ENCODE data around the gene CNTN4.

CNTN4 gene

DNA sequence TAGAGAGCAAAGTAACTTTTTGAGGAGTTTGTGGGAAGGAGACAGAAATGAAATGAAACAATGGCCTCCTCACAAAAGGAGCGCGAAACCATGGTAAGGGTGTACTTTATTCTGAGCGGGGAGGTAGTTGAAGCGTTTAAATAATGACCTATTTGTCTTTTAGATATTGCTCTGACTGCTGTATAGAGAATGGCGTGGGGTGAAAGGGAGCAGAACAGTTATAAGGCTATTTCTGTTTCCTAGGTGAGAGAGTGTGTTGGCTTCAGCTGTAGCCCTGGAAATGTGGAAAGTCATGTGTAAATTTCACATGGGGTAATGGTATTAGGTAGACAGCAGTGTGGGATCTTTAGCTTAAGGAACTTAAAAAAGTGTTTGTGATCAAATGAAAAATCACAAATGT lies 54.9 kb downstream of the CNTN4 start:
- DNase-seq, result no peak

DNA sequence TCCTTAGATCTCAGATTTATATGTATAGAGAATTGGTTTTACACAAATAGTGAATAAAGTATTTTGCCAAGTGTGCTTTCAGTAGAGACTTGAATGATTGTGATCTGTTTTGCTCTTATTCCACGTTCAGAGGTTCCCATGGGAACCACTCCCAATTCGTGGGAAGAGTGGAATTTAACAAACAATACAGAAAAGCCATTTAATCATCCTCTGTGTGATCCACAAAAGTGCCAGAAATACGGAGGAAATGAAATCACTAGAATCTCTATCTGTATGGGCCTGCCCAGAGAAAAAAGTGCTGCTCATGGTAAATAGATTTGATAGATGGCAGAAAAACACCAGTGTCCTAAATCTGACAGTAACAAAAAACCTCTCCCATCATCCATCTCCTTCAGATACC lies 56.0 kb downstream of the CNTN4 start:
- no peak for DNase-seq

DNA sequence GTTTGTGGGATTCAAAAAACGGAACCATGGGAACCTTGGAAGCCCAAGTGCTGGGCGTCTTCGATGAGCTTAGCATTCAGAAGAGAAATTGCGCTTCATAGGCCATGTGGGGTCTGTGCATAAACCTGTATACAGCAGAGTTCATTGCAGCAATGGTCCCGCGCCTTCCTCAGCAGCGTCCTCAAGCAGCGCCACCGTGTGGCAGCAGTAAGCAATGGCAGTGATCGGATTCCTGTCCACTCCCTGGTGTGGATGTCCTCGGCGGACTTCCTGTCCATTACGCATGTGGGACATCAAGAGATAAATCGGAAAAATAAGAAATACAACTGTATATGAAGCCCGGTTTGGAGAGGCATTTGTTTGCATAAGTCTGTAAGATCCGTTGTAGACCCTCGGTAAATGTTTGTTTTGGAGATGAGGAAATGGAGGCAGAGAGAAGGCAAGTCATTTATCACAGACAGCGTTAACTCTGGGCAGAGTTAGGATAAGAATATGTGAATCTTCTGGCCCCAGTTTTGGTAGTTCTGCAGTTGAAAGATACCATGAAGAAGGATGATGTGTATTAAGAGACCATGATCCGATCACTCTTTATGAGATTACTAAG lies 57.7 kb downstream of the CNTN4 start:
- DNase-seq, result no peak

DNA sequence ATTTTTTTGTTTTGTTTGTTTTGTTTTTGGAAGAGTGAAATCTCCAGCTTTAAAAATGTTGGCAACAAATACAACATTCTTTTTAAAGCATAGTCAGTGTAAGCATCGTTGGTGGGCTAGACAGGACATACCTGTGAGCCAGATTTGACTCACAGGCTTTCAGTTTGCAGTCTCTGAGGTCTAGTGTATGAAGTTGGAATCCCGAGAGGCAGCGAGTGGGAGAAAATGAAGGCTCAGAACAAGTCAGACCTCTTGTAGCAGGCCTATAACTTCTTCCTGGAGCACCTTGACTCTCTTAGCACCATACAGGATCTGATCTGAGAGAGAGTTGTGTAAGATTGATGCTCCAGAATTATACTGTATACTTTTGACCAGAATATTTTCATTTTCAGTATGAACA lies 60.2 kb downstream of the CNTN4 start:
- no peak for DNase-seq

DNA sequence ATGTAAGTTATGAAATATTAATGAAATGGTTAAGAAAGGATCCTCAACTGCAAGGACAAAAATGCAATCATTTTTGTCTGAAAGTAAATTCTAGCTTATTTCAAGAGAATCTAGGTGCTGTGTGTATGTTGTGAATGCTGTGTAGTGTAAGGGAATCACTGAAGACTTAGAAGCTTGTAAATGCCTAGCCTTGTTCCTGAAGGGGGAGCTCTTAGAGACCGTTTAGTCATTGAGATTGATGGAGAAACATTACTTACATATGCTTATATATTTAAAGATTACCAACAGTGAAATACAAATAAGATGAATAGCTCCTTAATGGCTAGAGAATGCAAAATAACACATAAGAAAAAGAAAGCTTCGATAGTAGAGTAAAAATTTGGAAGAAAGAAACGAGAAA lies 67.9 kb downstream of the CNTN4 start:
- no peak for DNase-seq

DNA sequence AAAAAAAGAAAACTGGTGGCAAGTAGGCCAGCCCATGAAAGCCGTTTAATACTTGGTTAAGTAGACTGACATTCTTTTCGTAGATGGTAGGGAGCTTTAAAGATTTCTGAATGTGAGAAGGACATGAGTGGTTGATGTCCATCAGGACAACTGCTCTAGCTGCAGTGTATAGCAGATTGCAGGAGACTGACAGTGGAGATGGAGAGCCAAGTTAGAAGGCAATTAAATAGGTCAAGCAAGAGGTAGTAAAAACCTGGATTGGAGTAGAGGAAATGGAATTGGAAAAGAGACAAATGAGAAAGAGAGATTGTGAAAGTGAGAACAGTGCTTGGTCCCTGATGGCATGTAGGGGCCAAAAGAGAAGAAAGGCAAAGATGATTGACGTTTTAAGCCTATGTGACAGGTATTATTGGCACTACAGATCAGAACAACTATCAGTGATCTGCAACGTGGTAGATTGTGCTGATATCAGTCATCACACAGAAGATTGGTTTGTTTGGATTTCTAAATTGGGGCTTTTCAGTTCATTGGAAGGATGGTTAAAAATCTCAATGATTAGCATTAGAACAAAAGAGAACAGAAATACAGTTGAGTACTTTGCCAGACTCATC lies 74.0 kb downstream of the CNTN4 start:
- no peak for DNase-seq

DNA sequence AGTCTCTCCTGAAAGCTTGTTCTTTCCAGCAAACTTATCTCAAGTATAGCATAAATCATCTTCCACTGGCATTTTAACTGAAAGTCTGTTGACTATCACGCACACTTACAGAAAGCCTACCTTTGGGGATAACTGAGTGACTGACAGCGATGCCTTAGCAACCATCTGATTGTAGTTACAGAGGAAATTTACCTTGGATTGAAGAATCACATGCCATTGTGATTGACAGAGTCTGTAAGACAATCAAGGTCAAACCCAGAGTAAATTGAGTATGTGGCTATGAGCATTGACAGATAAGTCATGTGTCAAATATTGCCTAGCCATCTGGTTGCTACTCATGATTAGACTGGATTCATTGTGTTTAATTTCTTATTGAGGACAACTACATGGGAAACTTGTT lies 82.0 kb downstream of the CNTN4 start:
- no peak for DNase-seq

DNA sequence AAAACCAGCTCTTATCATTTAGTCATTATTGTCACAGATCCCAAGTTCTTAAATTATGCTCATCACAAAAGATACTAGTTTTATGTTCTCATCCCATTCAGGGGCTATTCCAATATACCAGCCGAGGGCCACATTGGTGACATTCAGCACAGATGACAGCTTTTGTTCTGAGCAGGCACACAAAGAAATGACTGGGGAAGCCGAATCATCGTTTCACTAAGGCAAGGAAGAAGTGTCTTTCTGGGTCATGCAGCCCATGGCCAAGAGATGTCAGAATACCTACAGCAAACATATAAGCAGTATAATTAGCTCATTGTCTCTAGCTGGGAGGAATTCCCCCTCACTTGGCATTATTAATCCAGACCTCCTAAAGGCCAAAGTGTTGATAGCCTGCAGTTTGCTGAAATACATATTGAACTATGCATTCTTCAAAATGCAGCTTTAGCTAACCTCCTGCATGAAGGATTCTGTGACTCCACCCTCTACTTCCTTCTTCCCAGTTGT lies 100.2 kb downstream of the CNTN4 start:
- DNase-seq, result no peak

DNA sequence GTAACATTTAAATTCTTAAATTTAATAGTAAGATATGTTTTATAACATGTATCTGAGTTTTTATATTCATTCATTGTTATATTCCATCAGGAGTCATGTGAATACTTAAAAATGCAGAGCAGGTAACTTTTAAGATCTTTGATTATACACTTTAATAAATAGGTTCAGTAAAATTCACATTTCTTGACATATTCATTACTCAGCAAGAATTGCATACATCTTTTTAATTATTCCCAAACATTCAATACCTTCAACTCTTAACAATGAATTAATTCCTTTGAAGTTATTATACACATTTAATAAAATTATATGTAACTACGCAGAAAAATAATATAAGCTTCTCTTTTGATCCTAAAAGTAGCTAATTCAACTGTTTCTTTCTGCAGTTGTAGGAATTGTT lies 105.4 kb downstream of the CNTN4 start:
- no peak for DNase-seq

DNA sequence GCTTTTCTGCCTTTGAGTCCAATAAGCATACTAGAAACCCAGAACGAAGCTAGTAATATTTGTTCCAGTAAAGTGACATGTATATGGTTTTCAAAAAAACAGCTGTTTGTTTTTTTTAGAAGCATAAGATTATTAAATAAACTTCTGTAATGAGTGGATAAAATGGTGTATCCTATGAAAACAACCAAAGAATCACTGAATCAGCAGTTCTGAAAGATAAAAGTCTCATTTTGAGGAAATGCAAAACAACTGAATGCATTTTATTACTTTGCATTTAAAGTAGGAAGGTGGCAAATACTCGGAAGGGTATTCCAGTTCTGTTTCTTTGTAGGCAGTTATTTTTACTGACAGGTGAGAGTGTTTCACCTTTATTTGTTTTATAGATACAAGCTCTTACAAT lies 107.0 kb downstream of the CNTN4 start:
- no peak for DNase-seq

DNA sequence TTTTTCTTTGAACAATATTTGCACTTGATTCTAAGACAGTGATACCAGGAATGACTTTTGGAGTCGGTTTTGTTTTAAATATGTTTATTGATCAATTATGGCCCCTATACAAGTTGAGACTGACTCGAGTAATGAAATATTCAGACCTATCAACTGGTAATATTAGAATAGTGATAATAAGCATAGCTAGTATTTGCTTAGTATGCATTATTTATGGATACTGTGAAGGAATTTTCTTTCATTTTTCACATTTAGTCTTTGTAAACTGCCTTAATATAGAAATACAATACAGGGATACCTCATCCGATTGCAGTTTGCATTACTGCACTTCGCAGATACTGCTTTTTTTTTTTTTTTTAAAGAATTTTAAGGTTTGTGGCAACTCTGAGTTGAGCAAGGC lies 107.9 kb downstream of the CNTN4 start:
- no peak for DNase-seq

DNA sequence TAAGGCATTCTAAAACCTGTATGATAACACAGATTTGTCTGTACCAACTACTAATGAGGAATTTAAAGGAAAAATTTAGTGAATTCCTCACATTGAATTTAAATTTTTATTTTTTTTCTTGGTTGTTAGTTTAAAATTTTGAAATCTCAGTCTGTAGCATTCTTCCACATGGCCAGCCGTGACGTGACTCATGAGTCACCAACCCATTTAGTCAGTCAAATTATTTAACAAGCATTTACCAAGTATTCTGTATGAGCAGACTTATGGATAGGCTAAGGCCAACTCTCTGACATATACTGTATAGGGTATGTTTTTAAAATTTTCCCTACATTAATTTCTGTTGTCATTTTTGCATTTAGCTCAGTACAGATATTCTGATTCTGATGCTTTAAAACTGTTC lies 112.9 kb downstream of the CNTN4 start:
- no peak for DNase-seq

DNA sequence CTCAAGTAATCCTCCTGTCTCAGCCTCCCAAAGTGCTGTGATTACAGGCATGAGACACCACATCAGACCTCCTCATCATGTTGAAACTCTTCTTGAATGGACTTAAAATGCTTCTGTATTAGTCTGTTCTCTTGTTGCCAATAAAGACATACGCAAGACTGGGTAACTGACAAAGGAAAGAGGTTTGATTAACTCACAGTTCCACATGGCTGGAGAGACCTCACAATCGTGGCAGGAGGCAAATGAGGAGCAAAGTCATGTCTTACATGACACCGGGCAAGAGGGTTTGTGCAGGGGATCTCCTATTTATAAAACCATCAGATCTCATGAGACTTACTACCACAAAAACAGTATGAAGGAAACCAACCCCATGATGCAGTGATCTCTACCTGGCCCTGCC lies 113.5 kb downstream of the CNTN4 start:
- no peak for DNase-seq

DNA sequence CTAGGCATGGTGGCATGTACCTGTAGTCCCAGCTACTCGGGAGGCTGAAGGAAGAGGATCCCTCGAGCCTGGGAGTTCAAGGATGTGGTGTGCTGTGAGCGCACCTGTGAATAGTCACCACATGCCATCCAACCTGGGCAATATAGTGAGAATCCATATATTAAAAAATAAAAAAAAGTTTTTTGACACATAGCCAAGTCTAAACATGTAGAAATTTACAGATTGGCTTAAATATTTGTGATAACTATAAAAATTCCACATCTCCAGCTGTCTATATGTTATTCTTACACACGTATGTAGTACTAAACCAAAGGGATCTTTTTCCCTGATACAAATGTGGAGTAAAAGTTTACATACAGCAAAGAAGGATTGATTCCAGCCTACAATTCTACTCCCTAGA lies 119.7 kb downstream of the CNTN4 start:
- no peak for DNase-seq

DNA sequence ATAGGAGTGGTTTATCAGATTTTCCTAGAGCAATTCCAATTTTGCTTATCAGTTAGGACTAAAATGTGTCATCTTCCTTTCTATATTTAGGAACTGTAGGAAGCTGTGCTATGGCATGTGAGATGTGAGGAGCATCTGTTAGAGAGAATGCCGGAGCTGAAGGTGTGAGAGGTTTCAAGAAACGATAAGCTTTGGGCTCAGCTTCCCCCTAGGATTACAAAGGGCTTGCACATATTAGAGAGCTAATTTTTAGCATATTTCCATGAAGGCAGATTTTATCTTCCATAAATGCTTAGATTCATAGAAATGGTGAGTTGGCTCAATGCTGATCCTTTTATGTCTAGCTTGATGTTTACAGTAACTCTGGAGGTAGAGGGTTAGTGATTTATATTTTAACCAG lies 120.2 kb downstream of the CNTN4 start:
- DNase-seq, result no peak

DNA sequence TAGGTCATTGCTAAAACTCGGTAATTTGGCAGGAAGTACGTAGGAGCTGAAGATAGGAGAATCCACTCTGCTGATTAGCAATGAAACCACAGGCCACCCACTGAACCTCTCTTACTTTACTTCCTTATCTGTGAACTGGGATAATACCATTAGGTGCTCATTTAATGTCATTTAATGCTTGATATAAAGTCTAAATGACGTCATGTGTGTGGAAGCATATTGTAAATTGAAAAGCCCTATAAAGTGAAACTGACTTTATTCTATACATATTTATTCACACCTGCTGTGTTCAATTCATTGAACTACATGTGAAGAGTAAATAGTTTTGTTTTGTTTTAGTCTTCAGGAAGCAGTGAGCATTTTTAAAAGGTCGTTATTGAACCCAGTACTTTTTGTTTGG lies 137.5 kb downstream of the CNTN4 start:
- DNase-seq, result no peak

DNA sequence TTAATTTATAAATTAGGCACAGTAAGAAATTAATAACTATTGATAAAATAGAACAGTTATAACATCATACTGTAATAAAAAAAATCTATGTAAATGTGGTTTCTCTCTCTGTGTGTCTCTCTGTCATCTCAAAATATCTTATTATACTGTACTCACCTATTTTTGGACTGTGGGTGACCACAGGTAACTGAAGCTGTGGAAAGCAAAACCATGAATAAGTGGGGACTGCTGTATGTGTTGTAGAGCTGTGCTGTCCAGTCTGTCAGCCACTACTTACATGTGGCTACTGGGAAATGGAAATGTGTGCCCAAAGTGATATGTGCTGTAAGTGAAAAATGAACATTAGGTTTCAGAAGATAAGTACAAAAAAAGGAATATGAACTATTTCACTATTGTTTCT lies 145.5 kb downstream of the CNTN4 start:
- no peak for DNase-seq

DNA sequence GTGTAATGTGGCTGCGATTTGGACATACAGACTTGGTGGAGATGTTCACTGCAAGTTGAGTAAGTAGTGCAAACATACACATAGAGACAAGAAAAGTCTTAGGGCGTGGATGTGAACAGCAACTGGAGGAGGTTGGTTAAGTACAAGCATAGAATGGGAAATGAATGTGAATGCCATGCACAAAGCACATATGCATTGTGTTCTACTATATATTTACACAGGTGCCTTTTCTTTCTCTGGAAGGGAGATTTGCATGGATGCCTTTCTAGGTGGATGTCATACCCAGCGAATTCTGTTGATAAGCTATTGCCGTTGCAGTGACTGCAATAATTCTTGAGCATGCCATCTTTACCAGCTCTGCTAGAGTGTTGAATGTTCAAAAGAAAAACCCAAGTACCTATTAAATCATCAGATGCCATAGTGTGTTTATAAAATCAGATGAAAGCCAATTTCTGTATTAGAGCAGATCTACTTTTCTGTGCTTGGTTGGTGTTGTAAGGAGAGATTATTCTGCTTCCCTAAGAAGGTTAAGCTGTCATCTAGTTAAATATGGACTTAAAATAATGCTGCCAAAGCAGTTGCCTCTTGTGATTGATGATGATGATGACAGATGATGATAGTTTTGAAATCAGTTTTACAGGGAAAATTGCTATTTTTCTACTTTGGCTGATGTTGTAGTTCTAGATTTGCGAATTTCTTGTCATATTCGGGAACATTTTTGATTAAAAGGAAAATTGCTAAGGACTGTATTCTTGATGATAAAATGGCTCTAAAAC lies 148.4 kb downstream of the CNTN4 start:
- DNase-seq, result peak; percentile 11

DNA sequence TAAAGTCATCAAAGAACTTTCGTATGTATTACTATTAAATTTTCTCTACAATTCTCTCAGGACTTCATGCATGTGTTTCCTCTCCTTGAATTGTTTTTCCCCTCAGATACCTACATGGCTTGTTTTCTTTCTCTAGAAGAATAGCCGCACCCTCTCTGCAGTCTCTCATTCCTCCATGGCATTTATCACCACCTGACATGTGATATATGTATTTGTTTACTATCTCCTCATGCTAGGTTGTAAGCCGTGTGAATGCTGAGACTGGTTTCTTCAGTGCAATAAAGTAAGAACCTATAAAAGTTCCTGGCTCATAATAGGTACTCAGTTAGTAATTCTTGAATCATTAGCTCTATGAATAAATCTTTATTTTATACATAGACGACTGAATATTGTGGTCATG lies 149.2 kb downstream of the CNTN4 start:
- no peak for DNase-seq

DNA sequence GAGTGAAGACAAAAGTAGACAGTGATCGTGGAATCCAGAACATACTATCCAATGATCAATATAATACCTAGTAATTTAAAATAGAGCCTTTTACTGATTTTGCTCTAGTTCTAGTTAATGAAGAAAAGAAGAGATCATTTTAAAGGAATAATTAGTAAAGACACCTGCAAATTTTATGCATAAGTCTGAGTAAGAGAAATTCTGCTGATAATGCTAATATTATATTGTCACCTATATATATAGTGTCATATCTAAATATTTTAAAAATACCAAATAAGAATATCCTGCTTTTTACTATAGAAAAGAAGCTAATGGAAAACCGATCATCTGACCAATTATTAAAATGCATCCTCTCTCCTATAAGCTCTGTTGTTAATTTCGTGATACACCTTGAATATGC lies 152.1 kb downstream of the CNTN4 start:
- no peak for DNase-seq

DNA sequence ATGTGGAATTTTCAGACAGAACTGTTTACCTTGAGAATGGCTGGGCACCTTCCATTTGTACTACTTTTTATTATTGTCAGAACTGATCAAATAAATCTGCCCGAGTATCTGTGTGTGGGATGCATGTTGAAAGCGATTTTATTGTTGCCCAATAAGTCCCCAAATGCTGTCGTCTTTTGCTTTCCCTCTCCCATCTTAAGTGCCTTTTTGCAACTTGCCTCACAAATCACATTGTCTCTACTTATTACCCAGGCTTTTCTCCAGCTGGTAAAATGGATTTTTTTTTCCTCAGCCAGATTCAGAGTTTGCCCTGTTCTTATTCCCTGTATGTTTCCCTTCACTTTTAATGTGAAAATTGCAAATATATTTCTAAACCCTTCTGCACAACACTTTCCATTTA lies 163.1 kb downstream of the CNTN4 start:
- DNase-seq, result no peak

DNA sequence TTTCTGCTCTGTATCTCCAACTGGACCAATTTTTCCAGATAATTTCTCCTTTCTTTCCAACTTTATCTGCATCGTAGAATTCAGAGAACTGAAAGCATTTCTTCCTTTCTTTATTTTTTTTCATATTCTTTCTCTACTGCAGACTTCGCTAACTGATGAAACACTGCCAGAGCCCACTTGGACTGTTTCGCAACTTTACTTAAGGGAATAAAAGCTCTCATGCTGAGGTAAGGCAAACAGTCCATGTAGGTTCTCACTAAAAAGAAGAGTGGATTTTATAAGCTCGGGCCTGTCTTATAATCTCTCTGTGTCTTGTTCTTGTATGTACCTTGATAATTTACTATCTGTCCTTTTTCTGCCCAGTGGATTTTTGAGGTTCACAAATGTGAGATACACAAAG lies 163.5 kb downstream of the CNTN4 start:
- no peak for DNase-seq

DNA sequence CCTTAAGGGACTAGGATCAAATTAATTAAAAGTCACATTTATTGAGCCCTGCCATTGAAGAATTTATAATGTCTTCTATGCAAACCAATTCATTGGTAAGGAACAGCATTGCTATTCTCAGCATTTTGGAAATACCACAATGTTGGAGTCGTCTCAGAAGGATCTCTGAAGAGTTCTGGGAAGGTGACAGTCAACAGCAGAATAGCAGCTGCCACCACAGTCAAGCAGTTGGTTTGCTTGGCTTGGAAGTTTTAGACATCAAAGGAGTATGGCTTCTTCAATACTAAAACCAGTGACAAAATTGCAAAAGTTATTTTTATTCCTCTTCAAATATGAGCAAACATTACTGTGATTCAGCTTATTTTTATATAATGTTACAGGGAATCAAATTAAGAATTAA lies 167.9 kb downstream of the CNTN4 start:
- no peak for DNase-seq

DNA sequence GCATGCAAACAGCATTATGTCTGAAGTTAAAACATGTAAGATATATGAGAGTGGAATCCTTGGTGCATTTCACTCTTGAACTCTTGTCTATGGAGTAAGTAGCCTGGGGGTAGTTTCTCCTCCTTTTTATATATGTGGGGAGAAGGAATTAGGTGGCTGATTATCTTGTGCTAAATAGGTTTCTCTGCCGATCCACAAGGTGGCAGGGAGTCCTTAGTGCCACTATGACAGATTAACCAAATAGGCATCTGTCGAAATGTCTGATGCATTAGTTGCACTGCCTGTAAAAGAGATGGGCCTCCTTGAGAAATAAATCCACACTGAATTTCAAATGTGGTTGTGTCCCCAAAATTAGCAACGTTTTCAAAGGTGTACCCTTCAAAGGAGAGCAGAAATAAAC lies 170.1 kb downstream of the CNTN4 start:
- no peak for DNase-seq

DNA sequence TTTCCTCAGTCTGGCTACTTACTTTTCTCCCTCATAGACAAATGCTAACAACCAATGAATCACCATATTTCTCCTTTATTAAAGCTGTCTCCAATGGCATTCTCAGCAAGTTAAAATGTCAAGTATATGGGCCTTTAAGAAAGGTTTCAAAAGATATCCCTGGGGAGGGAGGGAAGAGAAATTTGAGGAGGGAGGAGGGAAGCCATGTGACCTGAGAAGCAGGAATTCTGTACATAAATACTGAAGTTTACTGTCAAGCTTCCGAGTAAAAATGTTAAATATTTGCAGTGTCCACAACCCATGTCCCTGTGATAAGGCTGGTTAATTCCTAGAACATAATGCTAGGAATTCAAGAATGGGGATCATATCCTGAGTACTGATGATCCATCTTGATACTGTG lies 175.9 kb downstream of the CNTN4 start:
- DNase-seq, result no peak

Data from DMS79 (cell line).